GM23248 (cell line): ENCODE data around the gene CLPX.

Experiments
- EZH2 ChIP-seq: fragments of 200-600 bp; sonication (generic); IDR thresholded peaks from 2 replicates; pipeline ENCODE4 v1.6.1; 2018; ENCODE audit warnings: antibody characterized with exemption, mild to moderate bottlenecking; ENCODE audit not compliant: insufficient read depth, poor library complexity, severe bottlenecking
- EZH2phosphoT487 ChIP-seq: fragments of 200-600 bp; sonication (generic); IDR thresholded peaks from 2 replicates; pipeline ENCODE4 v1.6.1; 2018; ENCODE audit warnings: antibody characterized with exemption, moderate library complexity, mild to moderate bottlenecking, low read depth; ENCODE audit not compliant: insufficient read depth

GRCh38 chr15:65192016-65192415 is 6.9 kb upstream of the CLPX start:
- TF ChIP-seq EZH2phosphoT487 (no peak), EZH2 (no peak)
